ENCODE measurements around the gene FYB2. TPM values are rescaled to one million over a fixed set of nuclear protein-coding genes. Genes with fewer than 3 reads are reported as not detected.

Gene FYB2
- total and polyA plus RNA-seq, 10 donors: not detected

DNA sequence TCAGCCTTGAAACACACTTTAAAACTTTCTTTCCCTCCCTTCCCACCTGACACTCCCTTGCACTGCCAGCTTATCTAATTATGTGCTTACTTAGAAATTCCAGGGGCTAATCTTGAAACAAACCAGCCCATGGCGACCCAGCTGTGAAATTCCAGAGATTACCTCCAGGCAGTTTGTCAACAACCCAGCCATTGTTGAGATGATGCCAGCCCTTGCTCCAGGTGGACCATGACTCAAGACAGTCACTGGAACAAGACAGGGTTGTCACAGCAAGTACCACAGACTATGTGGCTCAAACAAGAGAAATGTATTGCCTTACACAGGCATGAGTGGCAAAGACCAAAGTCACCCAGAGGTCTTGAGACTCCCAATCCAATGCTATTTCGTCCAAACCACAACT, 7.9 kb downstream of the FYB2 start:
- DNase-seq: no peak
- peaks cover 0 to 44% (median 0%) of the 10 kb centered on the region in 7 donors for H3K27me3 ChIP-seq (replicated peaks in 1 of 7)
- intact Hi-C loops (cut with DNase I; ENCODE audit: low total_unique reads): no loop called here

DNA sequence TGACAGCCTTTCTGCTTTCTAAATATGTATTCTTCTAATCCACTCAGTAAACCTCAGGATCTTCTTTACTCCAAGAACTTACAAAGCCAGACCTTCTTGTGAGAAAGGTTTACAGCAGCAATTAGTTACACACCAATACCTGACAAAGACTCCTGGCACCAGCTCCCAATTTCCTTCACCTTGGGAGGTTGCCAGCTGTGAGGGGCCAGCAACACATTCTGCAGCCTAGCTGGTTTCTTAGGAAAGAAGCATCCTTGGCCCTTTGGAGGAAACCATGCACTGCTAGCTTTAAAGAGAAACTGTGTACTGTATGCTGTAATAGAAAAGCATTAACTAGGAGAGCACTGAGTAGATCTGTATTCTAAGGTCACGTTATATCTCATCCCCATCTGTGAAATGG, 10.8 kb downstream of the FYB2 start:
- no peaks in the 10 kb centered on the region for H3K9me3 ChIP-seq
- no peaks in the 10 kb centered on the region for H3K4me1 ChIP-seq
- WGBS, 5 donors: 80 to 91% (median 83%) methylated on average over 1 of the region's 1 CpG
- intact Hi-C loops (cut with DNase I; ENCODE audit: low total_unique reads): no loop called here
- peaks cover 0 to 28% (median 0%) of the 10 kb centered on the region in 7 donors for H3K27me3 ChIP-seq (replicated peaks in 1 of 7)
- no peak for TF ChIP-seq POLR2AphosphoS5 (IDR thresholded peaks at IDR 0.05)
- TF ChIP-seq, protein P1, sequence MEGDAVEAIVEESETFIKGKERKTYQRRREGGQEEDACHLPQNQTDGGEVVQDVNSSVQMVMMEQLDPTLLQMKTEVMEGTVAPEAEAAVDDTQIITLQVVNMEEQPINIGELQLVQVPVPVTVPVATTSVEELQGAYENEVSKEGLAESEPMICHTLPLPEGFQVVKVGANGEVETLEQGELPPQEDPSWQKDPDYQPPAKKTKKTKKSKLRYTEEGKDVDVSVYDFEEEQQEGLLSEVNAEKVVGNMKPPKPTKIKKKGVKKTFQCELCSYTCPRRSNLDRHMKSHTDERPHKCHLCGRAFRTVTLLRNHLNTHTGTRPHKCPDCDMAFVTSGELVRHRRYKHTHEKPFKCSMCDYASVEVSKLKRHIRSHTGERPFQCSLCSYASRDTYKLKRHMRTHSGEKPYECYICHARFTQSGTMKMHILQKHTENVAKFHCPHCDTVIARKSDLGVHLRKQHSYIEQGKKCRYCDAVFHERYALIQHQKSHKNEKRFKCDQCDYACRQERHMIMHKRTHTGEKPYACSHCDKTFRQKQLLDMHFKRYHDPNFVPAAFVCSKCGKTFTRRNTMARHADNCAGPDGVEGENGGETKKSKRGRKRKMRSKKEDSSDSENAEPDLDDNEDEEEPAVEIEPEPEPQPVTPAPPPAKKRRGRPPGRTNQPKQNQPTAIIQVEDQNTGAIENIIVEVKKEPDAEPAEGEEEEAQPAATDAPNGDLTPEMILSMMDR (IDR thresholded peaks at IDR 0.05 in 8 of 11, conservative IDR thresholded peaks at IDR 0.05 in 3 of 11): no peak
- TF ChIP-seq POLR2A (IDR thresholded peaks at IDR 0.05): no peak
- H3K4me3 ChIP-seq: no peak overlapping the region
- H3K27ac ChIP-seq: no peak overlapping the region
- DNase-seq: no peak
- H3K36me3 ChIP-seq: no peaks in the 10 kb centered on the region

More for the DNA sequence above, 7.9 kb downstream of the FYB2 start:
- 37 to 75% (median 62%) methylated on average over 2 of the region's 2 CpGs for WGBS, 5 donors
- no peaks in the 10 kb centered on the region for H3K36me3 ChIP-seq
- no peaks in the 10 kb centered on the region for H3K4me1 ChIP-seq
- TF ChIP-seq, protein P1 (IDR thresholded peaks at IDR 0.05 in 8 of 11, conservative IDR thresholded peaks at IDR 0.05 in 3 of 11): no peak
- TF ChIP-seq POLR2AphosphoS5 (IDR thresholded peaks at IDR 0.05) (no peak), POLR2A (IDR thresholded peaks at IDR 0.05) (no peak)
- no peak overlapping the region for H3K27ac ChIP-seq
- H3K9me3 ChIP-seq: peaks cover 0 to 12% (median 5%) of the 10 kb centered on the region in 8 donors
- H3K4me3 ChIP-seq: no peak overlapping the region

DNA sequence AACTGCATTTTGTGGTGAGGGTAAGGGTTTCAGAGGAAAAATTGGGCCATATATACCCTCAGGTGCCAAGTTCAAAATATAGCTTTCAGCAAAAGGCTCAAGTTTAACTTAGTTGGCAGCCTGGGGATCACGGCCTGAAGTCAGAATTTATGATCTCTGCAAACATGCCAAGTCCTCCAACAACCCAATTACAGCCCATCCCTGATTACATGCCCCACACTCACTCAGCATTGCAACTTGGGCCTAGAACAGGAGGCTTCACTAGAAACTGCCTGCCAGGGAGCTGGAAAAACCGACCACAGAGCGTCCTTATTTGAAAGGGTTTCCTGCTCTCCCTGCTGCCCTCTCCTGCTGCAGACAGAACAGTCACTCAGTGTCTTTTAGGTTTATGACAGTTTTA, 12.4 kb downstream of the FYB2 start:
- Histone ChIP-seq H3K4me3 (no peak overlapping the region), H3K4me1 (no peaks in the 10 kb centered on the region), H3K27me3 (replicated peaks in 1 of 7) (peaks cover 0 to 12% (median 0%) of the 10 kb centered on the region in 7 donors), H3K36me3 (no peaks in the 10 kb centered on the region), H3K27ac (no peak overlapping the region), H3K9me3 (no peaks in the 10 kb centered on the region)
- intact Hi-C loops (cut with DNase I; ENCODE audit: low total_unique reads): no loop called here
- TF ChIP-seq POLR2AphosphoS5 (IDR thresholded peaks at IDR 0.05) (no peak), POLR2A (IDR thresholded peaks at IDR 0.05) (no peak)
- TF ChIP-seq, protein P1 (IDR thresholded peaks at IDR 0.05 in 8 of 11, conservative IDR thresholded peaks at IDR 0.05 in 3 of 11): no peak
- 36 to 62% (median 48%) methylated on average over 3 of the region's 3 CpGs for WGBS, 5 donors
- no peak for DNase-seq

DNA sequence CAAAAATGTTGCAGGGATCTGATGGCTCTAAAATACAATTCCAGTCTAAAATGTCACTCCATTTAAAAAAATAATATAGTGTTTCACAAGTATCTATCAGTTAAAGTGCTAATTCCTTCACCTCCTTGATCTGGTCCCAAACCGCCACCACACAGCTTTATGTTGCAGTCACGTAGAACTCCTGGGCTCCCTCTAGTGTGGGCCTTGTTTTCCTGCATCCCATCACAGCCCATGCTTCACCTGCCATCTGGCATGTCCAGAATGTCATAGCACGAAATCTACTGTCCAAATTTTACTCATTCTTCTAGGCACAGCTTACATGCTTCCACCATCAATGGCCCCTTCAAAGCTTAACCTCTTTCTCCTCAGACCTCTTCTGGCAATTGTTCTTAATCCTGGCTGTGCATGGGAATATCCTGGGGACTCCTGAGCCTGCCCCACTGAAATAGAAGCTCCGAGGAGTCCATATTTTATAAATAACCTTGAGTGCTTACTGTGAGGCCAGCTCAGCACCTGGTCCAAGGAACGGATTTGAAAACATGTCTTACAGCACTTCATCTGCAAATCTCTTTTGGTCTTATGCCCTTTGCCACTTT, 15.5 kb downstream of the FYB2 start:
- WGBS, 5 donors: 62 to 70% (median 68%) methylated on average over 5 of the region's 5 CpGs
- H3K4me3 ChIP-seq: no peak overlapping the region
- no peak for TF ChIP-seq POLR2AphosphoS5 (IDR thresholded peaks at IDR 0.05)
- TF ChIP-seq, protein P1 (IDR thresholded peaks at IDR 0.05 in 8 of 11, conservative IDR thresholded peaks at IDR 0.05 in 3 of 11): peak in 4 of 11 experiments; percentile 22 to 41 (median 26)
- intact Hi-C loops (cut with DNase I; ENCODE audit: low total_unique reads): no loop called here
- no peaks in the 10 kb centered on the region for H3K36me3 ChIP-seq
- no peak for DNase-seq
- no peaks in the 10 kb centered on the region for H3K4me1 ChIP-seq
- H3K9me3 ChIP-seq: no peaks in the 10 kb centered on the region
- no peak overlapping the region for H3K27ac ChIP-seq
- H3K27me3 ChIP-seq (replicated peaks in 1 of 7): peaks cover 0 to 6% (median 0%) of the 10 kb centered on the region in 7 donors

Measured in spleen (tissue), 11 donors.